Coronary artery (tissue), 2 donors: ENCODE data around the gene LRRC59.

Experiments
- DNase-seq: peaks from one replicate; pipeline ENCODE4 v3.0.0-alpha.2; 2017; ENCODE audit warnings: low spot score
- H3K27ac ChIP-seq, 2 donors: fragments of 200-600 bp; sonication (generic); one replicate each; pipeline ENCODE4 v1.5.1; 2016 to 2019
- H3K4me3 ChIP-seq: fragments of 200-600 bp; sonication (generic); 2 replicates; pipeline ENCODE4 v1.5.1; 2016; ENCODE audit warnings: mild to moderate bottlenecking, moderate library complexity
- CTCF ChIP-seq: fragments of 200-600 bp; sonication (generic); IDR thresholded peaks from one replicate; pipeline ENCODE4 v1.5.1; 2019; ENCODE audit warnings: antibody characterized with exemption

The LRRC59 gene

GRCh38 chr17:50440172-50440837 lies 43.0 kb upstream of the LRRC59 start:
- no peak for DNase-seq
- H3K27ac ChIP-seq = no peak overlapping the region
- TF ChIP-seq CTCF = no peak
- H3K4me3 ChIP-seq = no peak overlapping the region

GRCh38 chr17:50439008-50439407 lies 41.7 kb upstream of the LRRC59 start:
- TF ChIP-seq CTCF = no peak
- H3K27ac ChIP-seq = no peak overlapping the region
- no peak overlapping the region for H3K4me3 ChIP-seq
- no peak for DNase-seq

- H3K4me3 ChIP-seq = no peak overlapping the region
- no peak overlapping the region for H3K27ac ChIP-seq
- no peak for TF ChIP-seq CTCF
- no peak for DNase-seq
These were observed 40.1 kb upstream of the LRRC59 start for GRCh38 chr17:50437409-50437808.

GRCh38 chr17:50432125-50432762 lies 34.9 kb upstream of the LRRC59 start:
- DNase-seq = no peak
- H3K27ac ChIP-seq = no peak overlapping the region
- no peak overlapping the region for H3K4me3 ChIP-seq
- TF ChIP-seq CTCF = no peak

- Histone ChIP-seq H3K27ac (no peak overlapping the region), H3K4me3 (no peak overlapping the region)
- no peak for TF ChIP-seq CTCF
- no peak for DNase-seq
These were observed 33.7 kb upstream of the LRRC59 start for GRCh38 chr17:50430821-50431618.

- TF ChIP-seq CTCF = no peak
- H3K4me3 ChIP-seq = no peak overlapping the region
- no peak overlapping the region for H3K27ac ChIP-seq
- no peak for DNase-seq
These were observed 32.5 kb upstream of the LRRC59 start for GRCh38 chr17:50429793-50430192.
